GM23338 (cell line): ENCODE measurements around the gene MYOCD. TPM values are rescaled to one million over a fixed set of nuclear protein-coding genes. Genes with fewer than 3 reads are reported as not detected.

ENCODE experiments used
- JUNB ChIP-seq: IDR thresholded peaks from one replicate; pipeline ENCODE4 v1.6.1; 2016; ENCODE audit warnings: antibody characterized with exemption; ENCODE audit not compliant: unreplicated experiment
- NANOG ChIP-seq: IDR thresholded peaks from 2 replicates; pipeline ENCODE4 v1.6.1; 2016; ENCODE audit warnings: antibody characterized with exemption, borderline replicate concordance
- POLR2AphosphoS5 ChIP-seq: IDR thresholded peaks from 2 replicates; pipeline ENCODE4 v1.6.1; 2016; ENCODE audit warnings: antibody characterized with exemption, low read depth
- STAT1 ChIP-seq: IDR thresholded peaks from one replicate; pipeline ENCODE4 v1.6.1; 2016; ENCODE audit warnings: antibody characterized with exemption; ENCODE audit not compliant: unreplicated experiment
- ZNF331 ChIP-seq: fragments of 250-450 bp; sonication (Bioruptor Pico); IDR thresholded peaks from 2 replicates; pipeline ENCODE4 v1.5.0; 2020; ENCODE audit warnings: low read depth, mild to moderate bottlenecking, moderate library complexity
- polyA plus RNA-seq: library from polyadenylated mRNA; unstranded; fragments of >200 nt; fragmentation: Nextera tagmentation; extraction: Ambion mirVana; gene quantifications from 2 replicates; pipeline ENCODE4 v1.2.1, GENCODE V29; 2016
- total RNA-seq: library from RNA; depleted of rRNA; stranded (reverse); fragments of >200 nt; shearing (Covaris generic); gene quantifications from 2 replicates; pipeline ENCODE4 v1.2.3, GENCODE V29; 2014
- TF ChIP-seq, protein P1 (sequence below): fragments of 250-450 bp; sonication (Bioruptor Pico); IDR thresholded peaks from 2 replicates; pipeline ENCODE4 v1.5.0; 2020; ENCODE audit warnings: mild to moderate bottlenecking, moderate library complexity
- TF ChIP-seq, protein P2 (sequence below): IDR thresholded peaks from one replicate; pipeline ENCODE4 v1.6.1; 2018; ENCODE audit warnings: antibody characterized with exemption; ENCODE audit not compliant: unreplicated experiment

MYOCD gene
- total and polyA plus RNA-seq, 2 experiments from 2014 or later: 0.80 to 2.4 TPM

DNA sequence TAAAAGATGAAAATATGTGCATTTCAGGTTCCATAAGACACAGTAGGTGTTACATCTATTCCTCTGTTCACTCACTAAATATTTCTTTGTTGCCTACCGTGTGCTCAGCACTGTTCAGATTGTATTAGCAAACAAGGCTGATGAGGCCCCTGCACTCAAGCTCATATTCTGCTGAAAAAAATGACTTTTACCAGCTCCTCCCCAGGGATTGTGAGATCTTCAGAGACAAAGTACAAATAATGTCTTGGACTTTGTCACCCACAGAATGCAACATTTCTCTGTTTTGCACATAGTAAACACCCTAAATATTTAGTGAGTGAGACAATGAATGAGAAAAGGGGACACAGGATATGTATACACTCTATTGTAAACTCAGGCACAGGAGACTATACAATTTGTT, 21.9 kb upstream of the MYOCD start (continued):
- TF ChIP-seq, protein P1, sequence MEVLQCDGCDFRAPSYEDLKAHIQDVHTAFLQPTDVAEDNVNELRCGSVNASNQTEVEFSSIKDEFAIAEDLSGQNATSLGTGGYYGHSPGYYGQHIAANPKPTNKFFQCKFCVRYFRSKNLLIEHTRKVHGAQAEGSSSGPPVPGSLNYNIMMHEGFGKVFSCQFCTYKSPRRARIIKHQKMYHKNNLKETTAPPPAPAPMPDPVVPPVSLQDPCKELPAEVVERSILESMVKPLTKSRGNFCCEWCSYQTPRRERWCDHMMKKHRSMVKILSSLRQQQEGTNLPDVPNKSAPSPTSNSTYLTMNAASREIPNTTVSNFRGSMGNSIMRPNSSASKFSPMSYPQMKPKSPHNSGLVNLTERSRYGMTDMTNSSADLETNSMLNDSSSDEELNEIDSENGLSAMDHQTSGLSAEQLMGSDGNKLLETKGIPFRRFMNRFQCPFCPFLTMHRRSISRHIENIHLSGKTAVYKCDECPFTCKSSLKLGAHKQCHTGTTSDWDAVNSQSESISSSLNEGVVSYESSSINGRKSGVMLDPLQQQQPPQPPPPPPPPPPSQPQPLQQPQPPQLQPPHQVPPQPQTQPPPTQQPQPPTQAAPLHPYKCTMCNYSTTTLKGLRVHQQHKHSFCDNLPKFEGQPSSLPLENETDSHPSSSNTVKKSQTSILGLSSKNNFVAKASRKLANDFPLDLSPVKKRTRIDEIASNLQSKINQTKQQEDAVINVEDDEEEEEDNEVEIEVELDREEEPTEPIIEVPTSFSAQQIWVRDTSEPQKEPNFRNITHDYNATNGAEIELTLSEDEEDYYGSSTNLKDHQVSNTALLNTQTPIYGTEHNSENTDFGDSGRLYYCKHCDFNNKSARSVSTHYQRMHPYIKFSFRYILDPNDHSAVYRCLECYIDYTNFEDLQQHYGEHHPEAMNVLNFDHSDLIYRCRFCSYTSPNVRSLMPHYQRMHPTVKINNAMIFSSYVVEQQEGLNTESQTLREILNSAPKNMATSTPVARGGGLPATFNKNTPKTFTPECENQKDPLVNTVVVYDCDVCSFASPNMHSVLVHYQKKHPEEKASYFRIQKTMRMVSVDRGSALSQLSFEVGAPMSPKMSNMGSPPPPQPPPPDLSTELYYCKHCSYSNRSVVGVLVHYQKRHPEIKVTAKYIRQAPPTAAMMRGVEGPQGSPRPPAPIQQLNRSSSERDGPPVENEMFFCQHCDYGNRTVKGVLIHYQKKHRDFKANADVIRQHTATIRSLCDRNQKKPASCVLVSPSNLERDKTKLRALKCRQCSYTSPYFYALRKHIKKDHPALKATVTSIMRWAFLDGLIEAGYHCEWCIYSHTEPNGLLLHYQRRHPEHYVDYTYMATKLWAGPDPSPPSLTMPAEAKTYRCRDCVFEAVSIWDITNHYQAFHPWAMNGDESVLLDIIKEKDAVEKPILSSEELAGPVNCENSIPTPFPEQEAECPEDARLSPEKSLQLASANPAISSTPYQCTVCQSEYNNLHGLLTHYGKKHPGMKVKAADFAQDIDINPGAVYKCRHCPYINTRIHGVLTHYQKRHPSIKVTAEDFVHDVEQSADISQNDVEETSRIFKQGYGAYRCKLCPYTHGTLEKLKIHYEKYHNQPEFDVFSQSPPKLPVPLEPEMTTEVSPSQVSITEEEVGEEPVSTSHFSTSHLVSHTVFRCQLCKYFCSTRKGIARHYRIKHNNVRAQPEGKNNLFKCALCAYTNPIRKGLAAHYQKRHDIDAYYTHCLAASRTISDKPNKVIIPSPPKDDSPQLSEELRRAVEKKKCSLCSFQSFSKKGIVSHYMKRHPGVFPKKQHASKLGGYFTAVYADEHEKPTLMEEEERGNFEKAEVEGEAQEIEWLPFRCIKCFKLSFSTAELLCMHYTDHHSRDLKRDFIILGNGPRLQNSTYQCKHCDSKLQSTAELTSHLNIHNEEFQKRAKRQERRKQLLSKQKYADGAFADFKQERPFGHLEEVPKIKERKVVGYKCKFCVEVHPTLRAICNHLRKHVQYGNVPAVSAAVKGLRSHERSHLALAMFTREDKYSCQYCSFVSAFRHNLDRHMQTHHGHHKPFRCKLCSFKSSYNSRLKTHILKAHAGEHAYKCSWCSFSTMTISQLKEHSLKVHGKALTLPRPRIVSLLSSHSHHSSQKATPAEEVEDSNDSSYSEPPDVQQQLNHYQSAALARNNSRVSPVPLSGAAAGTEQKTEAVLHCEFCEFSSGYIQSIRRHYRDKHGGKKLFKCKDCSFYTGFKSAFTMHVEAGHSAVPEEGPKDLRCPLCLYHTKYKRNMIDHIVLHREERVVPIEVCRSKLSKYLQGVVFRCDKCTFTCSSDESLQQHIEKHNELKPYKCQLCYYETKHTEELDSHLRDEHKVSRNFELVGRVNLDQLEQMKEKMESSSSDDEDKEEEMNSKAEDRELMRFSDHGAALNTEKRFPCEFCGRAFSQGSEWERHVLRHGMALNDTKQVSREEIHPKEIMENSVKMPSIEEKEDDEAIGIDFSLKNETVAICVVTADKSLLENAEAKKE (CRISPR knock-in tag): no peak
- TF ChIP-seq POLR2AphosphoS5 (no peak), ZNF331 (no peak), NANOG (no peak), JUNB (no peak), STAT1 (no peak)
- TF ChIP-seq, protein P2, sequence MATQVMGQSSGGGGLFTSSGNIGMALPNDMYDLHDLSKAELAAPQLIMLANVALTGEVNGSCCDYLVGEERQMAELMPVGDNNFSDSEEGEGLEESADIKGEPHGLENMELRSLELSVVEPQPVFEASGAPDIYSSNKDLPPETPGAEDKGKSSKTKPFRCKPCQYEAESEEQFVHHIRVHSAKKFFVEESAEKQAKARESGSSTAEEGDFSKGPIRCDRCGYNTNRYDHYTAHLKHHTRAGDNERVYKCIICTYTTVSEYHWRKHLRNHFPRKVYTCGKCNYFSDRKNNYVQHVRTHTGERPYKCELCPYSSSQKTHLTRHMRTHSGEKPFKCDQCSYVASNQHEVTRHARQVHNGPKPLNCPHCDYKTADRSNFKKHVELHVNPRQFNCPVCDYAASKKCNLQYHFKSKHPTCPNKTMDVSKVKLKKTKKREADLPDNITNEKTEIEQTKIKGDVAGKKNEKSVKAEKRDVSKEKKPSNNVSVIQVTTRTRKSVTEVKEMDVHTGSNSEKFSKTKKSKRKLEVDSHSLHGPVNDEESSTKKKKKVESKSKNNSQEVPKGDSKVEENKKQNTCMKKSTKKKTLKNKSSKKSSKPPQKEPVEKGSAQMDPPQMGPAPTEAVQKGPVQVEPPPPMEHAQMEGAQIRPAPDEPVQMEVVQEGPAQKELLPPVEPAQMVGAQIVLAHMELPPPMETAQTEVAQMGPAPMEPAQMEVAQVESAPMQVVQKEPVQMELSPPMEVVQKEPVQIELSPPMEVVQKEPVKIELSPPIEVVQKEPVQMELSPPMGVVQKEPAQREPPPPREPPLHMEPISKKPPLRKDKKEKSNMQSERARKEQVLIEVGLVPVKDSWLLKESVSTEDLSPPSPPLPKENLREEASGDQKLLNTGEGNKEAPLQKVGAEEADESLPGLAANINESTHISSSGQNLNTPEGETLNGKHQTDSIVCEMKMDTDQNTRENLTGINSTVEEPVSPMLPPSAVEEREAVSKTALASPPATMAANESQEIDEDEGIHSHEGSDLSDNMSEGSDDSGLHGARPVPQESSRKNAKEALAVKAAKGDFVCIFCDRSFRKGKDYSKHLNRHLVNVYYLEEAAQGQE: no peak
